D721Med (cell line): Measurements from ENCODE around the gene RALGPS1.
"Not testable (repeated sequence)": the region's sequence is repeated elsewhere in the genome, so short reads cannot be mapped to it uniquely, and the experiment has no call there.

Experiments used
- DNase-seq: peaks from one replicate; pipeline ENCODE4 v3.0.0; 2011; ENCODE audit warnings: low spot score; ENCODE audit not compliant: insufficient read length
- FAIRE-seq: peaks from 2 replicates; lab custom pipeline; 2011; peaks lifted over from hg19 to GRCh38; lab: Jason Lieb, UNC
- CTCF ChIP-seq: IDR thresholded peaks from 2 replicates; pipeline ENCODE4 v1.5.1; 2012; ENCODE audit warnings: mild to moderate bottlenecking, control low read depth; ENCODE audit not compliant: insufficient read depth; ENCODE audit errors: missing control alignments

Gene RALGPS1

GRCh38 chr9:127168756-127169574, 254.4 kb downstream of the RALGPS1 start:
- no peak for TF ChIP-seq CTCF
- no peak for DNase-seq
- FAIRE-seq = no peak

- DNase-seq (no peak), FAIRE-seq (no peak)
- TF ChIP-seq CTCF = no peak
Measured at GRCh38 chr9:127169575-127169883, 254.9 kb downstream of the RALGPS1 start.

- TF ChIP-seq CTCF = no peak
- DNase-seq = no peak
- no peak for FAIRE-seq
Measured at GRCh38 chr9:127170103-127170502, 255.5 kb downstream of the RALGPS1 start.

DNA sequence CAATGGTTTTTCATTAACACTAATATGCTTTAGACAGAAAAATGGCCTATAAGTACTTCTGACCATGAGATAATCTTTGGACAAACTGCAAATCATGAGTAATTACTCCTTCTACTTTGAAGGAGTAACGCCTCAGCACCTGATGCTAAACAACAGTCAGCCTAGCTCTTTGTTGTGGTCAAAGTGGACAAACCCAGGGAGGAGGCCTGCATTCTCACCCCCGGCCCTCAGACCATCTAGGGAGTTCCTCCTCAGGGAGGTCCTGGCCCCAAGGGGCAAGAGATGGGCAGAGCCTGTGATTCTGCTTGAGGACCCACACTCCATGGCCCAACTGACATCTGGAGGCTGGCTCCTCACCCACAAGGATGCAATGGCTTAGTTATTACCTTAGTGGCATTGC, 256.1 kb downstream of the RALGPS1 start:
- no peak for FAIRE-seq
- no peak for TF ChIP-seq CTCF

GRCh38 chr9:127171348-127171747, 256.8 kb downstream of the RALGPS1 start:
- DNase-seq, FAIRE-seq: not testable (repeated sequence)

More for the DNA sequence above, 256.1 kb downstream of the RALGPS1 start:
- no peak for DNase-seq

GRCh38 chr9:127172066-127172707, 257.6 kb downstream of the RALGPS1 start:
- DNase-seq = no peak
- FAIRE-seq = no peak
- TF ChIP-seq CTCF = no peak

DNA sequence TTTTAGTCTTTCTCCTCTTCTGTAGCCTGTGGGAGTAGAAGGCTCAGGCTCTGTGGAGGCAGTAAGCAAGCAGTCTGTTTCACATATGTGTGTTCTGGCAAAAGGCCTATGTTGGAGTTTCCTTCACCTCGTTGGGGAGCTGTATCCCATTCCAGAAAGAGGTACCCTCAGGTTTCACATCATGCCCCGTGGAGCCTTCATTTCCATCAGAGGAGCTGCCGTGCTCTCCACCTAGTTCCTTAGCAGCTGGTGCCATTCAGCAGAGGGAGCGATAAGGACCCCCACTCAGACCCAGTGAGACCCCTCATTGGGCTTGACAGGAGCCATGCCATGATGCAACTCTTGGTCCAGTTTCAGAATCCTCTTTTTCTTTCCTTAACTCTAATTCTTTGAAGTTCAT, 258.5 kb downstream of the RALGPS1 start:
- DNase-seq = no peak
- FAIRE-seq = no peak
- TF ChIP-seq CTCF = no peak
